Loucy (cell line): Measurements from ENCODE around the gene RHOT1.

ENCODE experiments used
- H2AFZ ChIP-seq: fragments of 200-600 bp; sonication (generic); 2 replicates; pipeline ENCODE4 v1.6.0; 2016; ENCODE audit warnings: antibody characterized with exemption, mild to moderate bottlenecking, low read length, moderate library complexity
- H3F3A ChIP-seq: fragments of 200-600 bp; 2 replicates; pipeline ENCODE4 v1.6.0; 2016; ENCODE audit warnings: antibody characterized with exemption, low read depth, mild to moderate bottlenecking
- H3K27me3 ChIP-seq: fragments of 200-600 bp; sonication (generic); 2 replicates; pipeline ENCODE4 v1.6.1; 2014; ENCODE audit warnings: low read length, mild to moderate bottlenecking; ENCODE audit not compliant: insufficient read depth, poor library complexity, severe bottlenecking
- H3K36me3 ChIP-seq: fragments of 200-600 bp; sonication (generic); 2 replicates; pipeline ENCODE4 v1.6.1; 2016; ENCODE audit warnings: low read length; ENCODE audit not compliant: insufficient read depth
- H3K4me1 ChIP-seq: fragments of 200-600 bp; sonication (generic); 2 replicates; pipeline ENCODE4 v1.5.1; 2014; ENCODE audit warnings: low read length, mild to moderate bottlenecking; ENCODE audit not compliant: insufficient read depth, poor library complexity, severe bottlenecking
- H3K4me2 ChIP-seq: fragments of 200-600 bp; sonication (generic); 2 replicates; pipeline ENCODE4 v1.6.0; 2014; ENCODE audit warnings: antibody characterized with exemption, low read length, low read depth, mild to moderate bottlenecking; ENCODE audit not compliant: poor library complexity, severe bottlenecking
- H3K4me3 ChIP-seq: fragments of 200-600 bp; sonication (generic); 2 replicates; pipeline ENCODE4 v1.5.1; 2014; ENCODE audit warnings: low read length, mild to moderate bottlenecking, mixed read lengths; ENCODE audit not compliant: poor library complexity, severe bottlenecking
- H3K79me2 ChIP-seq: fragments of 200-600 bp; sonication (generic); 2 replicates; pipeline ENCODE4 v1.6.1; 2014; ENCODE audit warnings: low read length; ENCODE audit not compliant: insufficient read depth
- H3K9ac ChIP-seq: fragments of 200-600 bp; sonication (generic); 2 replicates; pipeline ENCODE4 v1.6.0; 2014; ENCODE audit warnings: mild to moderate bottlenecking, low read depth, low read length, moderate library complexity; ENCODE audit not compliant: poor library complexity, severe bottlenecking
- H3K9me2 ChIP-seq: fragments of 200-600 bp; sonication (generic); replicated peaks from 2 replicates; pipeline ENCODE4 v1.6.1; 2016; ENCODE audit warnings: low read depth, low read length, mixed read lengths
- H3K9me3 ChIP-seq: fragments of 200-600 bp; sonication (generic); 2 replicates; pipeline ENCODE4 v1.6.1; 2014; ENCODE audit warnings: mild to moderate bottlenecking, antibody characterized with exemption, low read length, low read depth; ENCODE audit not compliant: insufficient read depth
- H4K20me1 ChIP-seq: fragments of 200-600 bp; sonication (generic); 2 replicates; pipeline ENCODE4 v1.6.0; 2014; ENCODE audit warnings: antibody characterized with exemption, low read length, mild to moderate bottlenecking; ENCODE audit not compliant: insufficient read depth, poor library complexity, severe bottlenecking
- CTCF ChIP-seq: fragments of 200-600 bp; sonication (generic); conservative IDR thresholded peaks from 2 replicates; pipeline ENCODE4 v1.5.1; 2014; ENCODE audit warnings: mild to moderate bottlenecking, antibody characterized with exemption, low read length
- EZH2phosphoT487 ChIP-seq: fragments of 200-600 bp; IDR thresholded peaks from 2 replicates; pipeline ENCODE4 v1.6.1; 2018; ENCODE audit warnings: antibody characterized with exemption, mild to moderate bottlenecking, moderate library complexity, borderline replicate concordance

The RHOT1 gene

GRCh38 chr17:32274101-32274500, 131.8 kb downstream of the RHOT1 start:
- Histone ChIP-seq H3F3A (no peaks in the 10 kb centered on the region), H3K9ac (no peak overlapping the region), H3K9me3 (no peaks in the 10 kb centered on the region), H3K4me3 (no peak overlapping the region), H3K4me1 (no peaks in the 10 kb centered on the region), H3K27me3 (no peaks in the 10 kb centered on the region), H3K9me2 (no peaks in the 10 kb centered on the region), H4K20me1 (no peaks in the 10 kb centered on the region), H3K4me2 (no peak overlapping the region), H3K36me3 (no peaks in the 10 kb centered on the region), H2AFZ (no peak overlapping the region), H3K79me2 (no peaks in the 10 kb centered on the region)
- TF ChIP-seq CTCF (no peak), EZH2phosphoT487 (no peak)

- Histone ChIP-seq H3F3A (no peaks in the 10 kb centered on the region), H3K36me3 (no peaks in the 10 kb centered on the region), H3K27me3 (no peaks in the 10 kb centered on the region), H2AFZ (no peak overlapping the region), H3K79me2 (no peaks in the 10 kb centered on the region), H3K4me3 (no peak overlapping the region), H4K20me1 (no peaks in the 10 kb centered on the region), H3K4me2 (no peak overlapping the region), H3K9me3 (no peaks in the 10 kb centered on the region), H3K9me2 (no peaks in the 10 kb centered on the region), H3K4me1 (no peaks in the 10 kb centered on the region), H3K9ac (no peak overlapping the region)
- TF ChIP-seq CTCF (no peak), EZH2phosphoT487 (no peak)
These were observed 132.3 kb downstream of the RHOT1 start for GRCh38 chr17:32274643-32275042.
